Activated CD8-positive, alpha-beta T cell treated with anti-CD3 and anti-CD28 coated beads for 36 hours (primary cell): ENCODE results near the gene APOL6. TPM values are rescaled to one million over a fixed set of nuclear protein-coding genes. Genes with fewer than 3 reads are reported as not detected.

Experiments used
- ATAC-seq: fragments of 200-7000 bp; cut with Tn5 transposase; one replicate; pipeline ENCODE4 v1.10.0; 2021; ENCODE audit warnings: mild to moderate bottlenecking, moderate library complexity
- CTCF ChIA-PET: fragments of 350-600 bp; sonication (Branson Sonifier 250); formaldehyde crosslinking; loops from one replicate; lab custom pipeline; 2021; ENCODE audit warnings: antibody characterized with exemption; lab: Charles Lee
- POLR2A ChIA-PET: fragments of 350-600 bp; sonication (Branson Sonifier 250); formaldehyde crosslinking; loops from one replicate; lab custom pipeline; 2021; ENCODE audit warnings: antibody characterized with exemption; lab: Charles Lee
- DNase-seq: peaks from one replicate; pipeline ENCODE4 v3.0.0-alpha.2; 2020
- H3K27ac Mint-ChIP-seq: one replicate; pipeline ENCODE4 v1.8.0; 2021; ENCODE audit warnings: mild to moderate bottlenecking, mixed read lengths
- H3K27me3 Mint-ChIP-seq: one replicate; pipeline ENCODE4 v1.8.0; 2021; ENCODE audit warnings: mixed read lengths
- H3K36me3 Mint-ChIP-seq: one replicate; pipeline ENCODE4 v1.8.0; 2021; ENCODE audit warnings: low read depth, mixed read lengths
- H3K4me1 Mint-ChIP-seq: one replicate; pipeline ENCODE4 v1.8.0; 2021; ENCODE audit warnings: low read depth, mixed read lengths
- H3K4me3 Mint-ChIP-seq: one replicate; pipeline ENCODE4 v1.8.0; 2021; ENCODE audit warnings: mild to moderate bottlenecking, moderate library complexity, mixed read lengths
- H3K9me3 Mint-ChIP-seq: one replicate; pipeline ENCODE4 v1.8.0; 2021; ENCODE audit warnings: mixed read lengths
- intact Hi-C: fragments of 100-400 bp; cut with micrococcal nuclease; formaldehyde crosslinking; loops from one replicate; pipeline ENCODE4 v1.10.0; 2022
- total RNA-seq, 2 experiments: library from RNA; stranded (reverse); gene quantifications; one replicate each; pipeline ENCODE4 v1.2.3, GENCODE V29; 2021
- TF ChIP-seq, protein P1 (sequence below): fragments of 200-600 bp; IDR thresholded peaks from one replicate; pipeline ENCODE4 v1.8.0; 2022; ENCODE audit warnings: antibody characterized with exemption, mild to moderate bottlenecking

The APOL6 gene
- total RNA-seq, 2 experiments from 2014 or later, result 37.1 to 38.0 TPM

- ChIA-PET CTCF (no interaction called here), POLR2A (interaction anchor here (1.5 to 6.6 kb wide), 2 partner anchors 11 to 16 kb away, joined by 3 to 29 read pairs; partner anchors contain the start of gene APOL6)
- Mint-ChIP-seq H3K27ac (no peak overlapping the region), H3K36me3 (no peaks in the 10 kb centered on the region), H3K9me3 (no peaks in the 10 kb centered on the region), H3K27me3 (no peaks in the 10 kb centered on the region), H3K4me3 (no peak overlapping the region), H3K4me1 (peaks cover 15% of the 10 kb centered on the region)
- DNase-seq, result no peak
- ATAC-seq, result no peak
- TF ChIP-seq, protein P1, sequence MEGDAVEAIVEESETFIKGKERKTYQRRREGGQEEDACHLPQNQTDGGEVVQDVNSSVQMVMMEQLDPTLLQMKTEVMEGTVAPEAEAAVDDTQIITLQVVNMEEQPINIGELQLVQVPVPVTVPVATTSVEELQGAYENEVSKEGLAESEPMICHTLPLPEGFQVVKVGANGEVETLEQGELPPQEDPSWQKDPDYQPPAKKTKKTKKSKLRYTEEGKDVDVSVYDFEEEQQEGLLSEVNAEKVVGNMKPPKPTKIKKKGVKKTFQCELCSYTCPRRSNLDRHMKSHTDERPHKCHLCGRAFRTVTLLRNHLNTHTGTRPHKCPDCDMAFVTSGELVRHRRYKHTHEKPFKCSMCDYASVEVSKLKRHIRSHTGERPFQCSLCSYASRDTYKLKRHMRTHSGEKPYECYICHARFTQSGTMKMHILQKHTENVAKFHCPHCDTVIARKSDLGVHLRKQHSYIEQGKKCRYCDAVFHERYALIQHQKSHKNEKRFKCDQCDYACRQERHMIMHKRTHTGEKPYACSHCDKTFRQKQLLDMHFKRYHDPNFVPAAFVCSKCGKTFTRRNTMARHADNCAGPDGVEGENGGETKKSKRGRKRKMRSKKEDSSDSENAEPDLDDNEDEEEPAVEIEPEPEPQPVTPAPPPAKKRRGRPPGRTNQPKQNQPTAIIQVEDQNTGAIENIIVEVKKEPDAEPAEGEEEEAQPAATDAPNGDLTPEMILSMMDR, result no peak
- intact Hi-C loops, result no loop called here
Measured at GRCh38 chr22:35638001-35638400, 10.2 kb upstream of the APOL6 start.

GRCh38 chr22:35638410-35638809 lies 9.8 kb upstream of the APOL6 start:
- no peak for DNase-seq
- Mint-ChIP-seq H3K4me3 (no peak overlapping the region), H3K9me3 (no peaks in the 10 kb centered on the region), H3K27ac (no peak overlapping the region), H3K36me3 (no peaks in the 10 kb centered on the region), H3K27me3 (no peaks in the 10 kb centered on the region), H3K4me1 (peaks cover 12% of the 10 kb centered on the region)
- no peak for ATAC-seq
- ChIA-PET POLR2A (interaction anchor here (6.6 kb wide), 1 partner anchor 10 kb away, joined by 29 read pairs; the partner anchor contains the start of gene APOL6), CTCF (interaction anchor here (1.1 kb wide), 1 partner anchor 9 kb away, joined by 3 read pairs; no protein-coding TSS in a partner anchor)
- TF ChIP-seq, protein P1, result no peak
- intact Hi-C loops, result no loop called here

DNA sequence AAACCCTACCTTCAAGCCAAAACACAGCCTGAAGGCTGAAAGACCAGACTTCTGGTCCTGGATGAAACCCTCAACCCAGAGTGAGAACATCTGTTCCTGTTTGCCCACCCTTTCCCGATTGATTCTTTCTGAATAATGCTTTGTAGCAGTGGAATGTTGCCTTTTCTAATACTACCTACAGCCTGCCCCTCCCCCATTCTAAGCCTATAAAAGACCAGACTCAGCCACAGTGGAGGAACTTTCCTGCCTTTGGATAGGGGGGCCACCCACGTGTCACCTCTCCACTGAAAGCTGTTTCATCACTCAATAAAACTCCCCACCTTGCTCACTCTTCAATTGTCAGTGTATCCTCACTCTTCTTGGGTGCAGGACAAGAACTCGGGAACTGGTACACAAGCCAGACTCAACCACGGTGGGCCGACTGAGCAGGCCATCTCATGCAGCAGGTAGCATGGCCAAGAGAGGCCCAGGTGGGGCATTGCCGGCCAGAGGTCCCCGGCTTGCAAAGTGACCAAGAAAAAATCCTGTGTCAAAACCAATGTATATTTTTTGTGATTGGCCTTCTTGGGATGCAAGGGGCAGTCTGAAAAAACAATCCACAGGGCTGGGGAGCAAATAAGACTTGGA lies 6.6 kb upstream of the APOL6 start:
- intact Hi-C loops, result loop anchor here (10.0 kb wide), 1 partner anchor 53 kb away; no protein-coding TSS in a partner anchor
- Mint-ChIP-seq H3K9me3 (no peaks in the 10 kb centered on the region), H3K4me1 (peaks cover 6% of the 10 kb centered on the region), H3K27me3 (no peaks in the 10 kb centered on the region), H3K27ac (no peak overlapping the region), H3K4me3 (no peak overlapping the region), H3K36me3 (no peaks in the 10 kb centered on the region)
- ATAC-seq (no peak), DNase-seq (no peak)
- POLR2A ChIA-PET, result interaction anchor here (1.7 kb wide), 1 partner anchor 11 kb away, joined by 3 read pairs; no protein-coding TSS in a partner anchor
- TF ChIP-seq, protein P1, result no peak
- CTCF ChIA-PET, result no interaction called here

DNA sequence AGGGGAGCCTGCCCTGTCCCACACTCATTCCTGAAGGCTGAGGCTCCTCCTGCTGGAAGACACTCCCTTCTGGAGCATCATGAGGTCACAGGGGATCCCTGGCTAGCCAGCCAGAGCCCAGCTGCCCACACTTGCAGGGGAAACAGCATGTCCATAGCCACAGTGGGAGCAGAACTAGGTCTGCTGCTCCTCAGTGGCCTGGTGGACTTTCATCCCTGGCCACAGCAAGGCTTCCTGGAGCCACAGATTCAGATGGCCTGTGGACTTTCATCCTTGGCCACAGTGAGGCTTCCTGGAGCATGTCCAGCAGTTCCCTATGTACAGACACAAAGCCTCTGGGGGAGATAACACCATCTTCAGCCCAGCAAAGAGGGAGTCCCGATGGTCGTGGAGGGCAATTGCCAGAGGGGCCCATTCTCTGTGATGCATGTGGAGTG lies 5.9 kb upstream of the APOL6 start:
- intact Hi-C loops, result loop anchor here (10.0 kb wide), 1 partner anchor 52 kb away; no protein-coding TSS in a partner anchor
- H3K27me3 Mint-ChIP-seq, result no peaks in the 10 kb centered on the region
- H3K4me1 Mint-ChIP-seq, result peaks cover 13% of the 10 kb centered on the region
- TF ChIP-seq, protein P1, result no peak
- no peak overlapping the region for H3K4me3 Mint-ChIP-seq
- ChIA-PET POLR2A (interaction anchor here (0.6 kb wide), 1 partner anchor 21 kb away, joined by 3 read pairs; no protein-coding TSS in a partner anchor), CTCF (no interaction called here)
- no peak overlapping the region for H3K27ac Mint-ChIP-seq
- DNase-seq (no peak), ATAC-seq (no peak)
- no peaks in the 10 kb centered on the region for H3K9me3 Mint-ChIP-seq
- no peaks in the 10 kb centered on the region for H3K36me3 Mint-ChIP-seq

DNA sequence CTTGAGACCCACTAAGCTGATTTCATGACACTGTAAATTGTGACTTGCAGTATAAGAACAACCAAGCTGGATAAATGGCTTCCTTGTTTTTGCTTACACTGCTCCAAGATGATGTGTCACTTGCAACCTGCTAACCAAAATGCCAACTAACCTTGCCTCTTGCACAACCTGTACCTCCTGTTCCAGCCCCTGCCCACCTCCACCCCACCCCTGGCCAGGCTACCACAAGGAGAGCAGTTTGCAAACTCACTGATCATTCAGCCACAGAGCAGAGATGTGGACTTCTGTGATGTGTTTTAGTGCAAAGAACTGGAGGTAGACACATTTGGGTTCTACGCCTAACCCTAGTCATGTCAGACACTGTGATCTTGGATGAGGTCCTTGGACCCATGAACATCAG lies 4.3 kb upstream of the APOL6 start:
- CTCF ChIA-PET, result no interaction called here

More for the DNA sequence above, 4.3 kb upstream of the APOL6 start:
- Mint-ChIP-seq H3K27me3 (no peaks in the 10 kb centered on the region), H3K4me3 (no peak overlapping the region), H3K27ac (no peak overlapping the region), H3K36me3 (peaks cover 3% of the 10 kb centered on the region), H3K9me3 (no peaks in the 10 kb centered on the region), H3K4me1 (peaks cover 15% of the 10 kb centered on the region)
- POLR2A ChIA-PET, result interaction anchor here (0.6 kb wide), 1 partner anchor 11 kb away, joined by 3 read pairs; no protein-coding TSS in a partner anchor
- DNase-seq, result no peak
- intact Hi-C loops, result loop anchor here (10.0 kb wide), 1 partner anchor 51 kb away; no protein-coding TSS in a partner anchor
- TF ChIP-seq, protein P1, result no peak
- no peak for ATAC-seq
